ENCODE data around the gene LILRB5. TPM values are rescaled to one million over a fixed set of nuclear protein-coding genes. Genes with fewer than 3 reads are reported as not detected.

LILRB5 gene
- total RNA-seq, 4 donors from 2014 or later, result 8.3 to 10.7 (median 9.1) TPM

- in situ Hi-C loops (cut with MboI; ENCODE audit: low pct_ligation_motif_present in 1 of 4, low pct_unique_long_range_greater_than_20kb in 1 of 4, low sequenced_read_pairs in 3 of 4), result no loop called here
- no peak for TF ChIP-seq CTCF (IDR thresholded peaks at IDR 0.05)
- peaks cover 29% of the 10 kb centered on the region for H3K27me3 ChIP-seq
- H3K27ac ChIP-seq, result peak overlapping the region in 1 of 4 donors; percentile 21
- H3K9me3 ChIP-seq, result no peaks in the 10 kb centered on the region
- H3K4me3 ChIP-seq, result peak overlapping the region in 1 of 4 donors; percentile 3
- H3K36me3 ChIP-seq, result no peaks in the 10 kb centered on the region
- DNase-seq, result no peak
- intact Hi-C loops (cut with DNase I; ENCODE audit: low total_unique reads), result no loop called here
- no peaks in the 10 kb centered on the region for H3K4me1 ChIP-seq
- 70% methylated on average over 19 of the region's 19 CpGs; no CpG with 5 or more reads in 1 of the 2 donors for WGBS, 2 donors (ENCODE audit: low coverage in 1 of 2)
These were observed 590 bp downstream of the LILRB5 start for GRCh38 chr19:54256250-54257115.

- WGBS, 2 donors (ENCODE audit: low coverage in 1 of 2), result 57% methylated on average over 26 of the region's 26 CpGs; no CpG with 5 or more reads in 1 of the 2 donors
- no peak overlapping the region for H3K27ac ChIP-seq
These were observed 1.8 kb downstream of the LILRB5 start for GRCh38 chr19:54255105-54255775.

GRCh38 chr19:54254195-54254906, 2.7 kb downstream of the LILRB5 start:
- in situ Hi-C loops (cut with MboI; ENCODE audit: low pct_ligation_motif_present in 1 of 4, low pct_unique_long_range_greater_than_20kb in 1 of 4, low sequenced_read_pairs in 3 of 4) (no loop called here), intact Hi-C loops (cut with DNase I; ENCODE audit: low total_unique reads) (no loop called here)
- no peak for TF ChIP-seq POLR2A (IDR thresholded peaks at IDR 0.05)
- no peak for TF ChIP-seq CTCF (IDR thresholded peaks at IDR 0.05)
- TF ChIP-seq POLR2AphosphoS5 (IDR thresholded peaks at IDR 0.05), result no peak
- no peak for TF ChIP-seq EP300 (IDR thresholded peaks at IDR 0.05; ENCODE audit: low read depth)
- DNase-seq, result no peak
- Histone ChIP-seq H3K4me3 (no peak overlapping the region), H3K27ac (no peak overlapping the region), H3K27me3 (peaks cover 29% of the 10 kb centered on the region), H3K36me3 (no peaks in the 10 kb centered on the region), H3K9me3 (no peaks in the 10 kb centered on the region), H3K4me1 (no peaks in the 10 kb centered on the region)
- 43% methylated on average over 16 of the region's 17 CpGs; no CpG with 5 or more reads in 1 of the 2 donors for WGBS, 2 donors (ENCODE audit: low coverage in 1 of 2)

More at GRCh38 chr19:54255105-54255775, 1.8 kb downstream of the LILRB5 start:
- Histone ChIP-seq H3K36me3 (no peaks in the 10 kb centered on the region), H3K27me3 (peaks cover 29% of the 10 kb centered on the region), H3K9me3 (no peaks in the 10 kb centered on the region), H3K4me3 (no peak overlapping the region), H3K4me1 (no peaks in the 10 kb centered on the region)
- in situ Hi-C loops (cut with MboI; ENCODE audit: low pct_ligation_motif_present in 1 of 4, low pct_unique_long_range_greater_than_20kb in 1 of 4, low sequenced_read_pairs in 3 of 4) (no loop called here), intact Hi-C loops (cut with DNase I; ENCODE audit: low total_unique reads) (no loop called here)
- TF ChIP-seq POLR2AphosphoS5 (IDR thresholded peaks at IDR 0.05), result no peak
- no peak for DNase-seq

GRCh38 chr19:54253331-54254194, 3.5 kb downstream of the LILRB5 start:
- Histone ChIP-seq H3K36me3 (no peaks in the 10 kb centered on the region), H3K27me3 (peaks cover 29% of the 10 kb centered on the region), H3K27ac (no peak overlapping the region), H3K4me1 (no peaks in the 10 kb centered on the region), H3K4me3 (no peak overlapping the region), H3K9me3 (no peaks in the 10 kb centered on the region)
- no peak for DNase-seq
- TF ChIP-seq POLR2A (IDR thresholded peaks at IDR 0.05), result no peak
- no peak for TF ChIP-seq EP300 (IDR thresholded peaks at IDR 0.05; ENCODE audit: low read depth)
- TF ChIP-seq POLR2AphosphoS5 (IDR thresholded peaks at IDR 0.05), result no peak
- TF ChIP-seq CTCF (IDR thresholded peaks at IDR 0.05), result no peak
- 68% methylated on average over 23 of the region's 23 CpGs; no CpG with 5 or more reads in 1 of the 2 donors for WGBS, 2 donors (ENCODE audit: low coverage in 1 of 2)
- intact Hi-C loops (cut with DNase I; ENCODE audit: low total_unique reads), result no loop called here
- in situ Hi-C loops (cut with MboI; ENCODE audit: low pct_ligation_motif_present in 1 of 4, low pct_unique_long_range_greater_than_20kb in 1 of 4, low sequenced_read_pairs in 3 of 4), result no loop called here

All from transverse colon (tissue), 4 donors.